ENCODE data around the gene BBS9. TPM values are rescaled to one million over a fixed set of nuclear protein-coding genes. Genes with fewer than 3 reads are reported as not detected.

Gene BBS9
- total RNA-seq, 2 donors from 2014 or later: 14.2 to 23.6 TPM

DNA sequence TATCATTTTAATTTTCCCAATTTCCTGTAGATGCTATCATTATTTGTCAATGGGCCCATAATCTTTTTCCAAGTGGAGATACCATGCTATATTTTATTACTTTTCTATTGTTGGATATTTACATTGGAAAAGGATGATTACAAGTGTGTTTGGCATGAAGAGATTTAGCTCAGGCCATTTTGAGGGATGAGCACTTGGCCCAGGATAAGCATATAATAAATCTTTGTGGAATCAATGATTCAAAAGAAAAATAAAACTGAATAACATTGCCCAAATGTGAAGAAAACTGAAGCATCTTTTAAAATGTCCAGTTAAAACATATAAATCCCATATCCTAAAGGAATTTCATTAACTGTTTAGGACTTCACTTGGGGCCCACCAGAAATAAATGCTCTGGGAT lies 515.1 kb downstream of the BBS9 start:
- H3K4me3 ChIP-seq: no peak overlapping the region
- H3K27ac ChIP-seq: no peak overlapping the region
- no peak for ATAC-seq
- H3K36me3 ChIP-seq (replicated peaks in 1 of 2; ENCODE audit: insufficient read depth in 1 of 2, low read depth in 2 of 2): no peaks in the 10 kb centered on the region
- no peak for TF ChIP-seq POLR2A (IDR thresholded peaks at IDR 0.05)
- TF ChIP-seq, protein P1, sequence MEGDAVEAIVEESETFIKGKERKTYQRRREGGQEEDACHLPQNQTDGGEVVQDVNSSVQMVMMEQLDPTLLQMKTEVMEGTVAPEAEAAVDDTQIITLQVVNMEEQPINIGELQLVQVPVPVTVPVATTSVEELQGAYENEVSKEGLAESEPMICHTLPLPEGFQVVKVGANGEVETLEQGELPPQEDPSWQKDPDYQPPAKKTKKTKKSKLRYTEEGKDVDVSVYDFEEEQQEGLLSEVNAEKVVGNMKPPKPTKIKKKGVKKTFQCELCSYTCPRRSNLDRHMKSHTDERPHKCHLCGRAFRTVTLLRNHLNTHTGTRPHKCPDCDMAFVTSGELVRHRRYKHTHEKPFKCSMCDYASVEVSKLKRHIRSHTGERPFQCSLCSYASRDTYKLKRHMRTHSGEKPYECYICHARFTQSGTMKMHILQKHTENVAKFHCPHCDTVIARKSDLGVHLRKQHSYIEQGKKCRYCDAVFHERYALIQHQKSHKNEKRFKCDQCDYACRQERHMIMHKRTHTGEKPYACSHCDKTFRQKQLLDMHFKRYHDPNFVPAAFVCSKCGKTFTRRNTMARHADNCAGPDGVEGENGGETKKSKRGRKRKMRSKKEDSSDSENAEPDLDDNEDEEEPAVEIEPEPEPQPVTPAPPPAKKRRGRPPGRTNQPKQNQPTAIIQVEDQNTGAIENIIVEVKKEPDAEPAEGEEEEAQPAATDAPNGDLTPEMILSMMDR (IDR thresholded peaks at IDR 0.05): no peak
- H3K27me3 ChIP-seq: no peaks in the 10 kb centered on the region
- H3K9me3 ChIP-seq: no peaks in the 10 kb centered on the region
- DNase-seq: no peak
- intact Hi-C loops (cut with DNase I): no loop called here
- no peaks in the 10 kb centered on the region for H3K4me1 ChIP-seq

DNA sequence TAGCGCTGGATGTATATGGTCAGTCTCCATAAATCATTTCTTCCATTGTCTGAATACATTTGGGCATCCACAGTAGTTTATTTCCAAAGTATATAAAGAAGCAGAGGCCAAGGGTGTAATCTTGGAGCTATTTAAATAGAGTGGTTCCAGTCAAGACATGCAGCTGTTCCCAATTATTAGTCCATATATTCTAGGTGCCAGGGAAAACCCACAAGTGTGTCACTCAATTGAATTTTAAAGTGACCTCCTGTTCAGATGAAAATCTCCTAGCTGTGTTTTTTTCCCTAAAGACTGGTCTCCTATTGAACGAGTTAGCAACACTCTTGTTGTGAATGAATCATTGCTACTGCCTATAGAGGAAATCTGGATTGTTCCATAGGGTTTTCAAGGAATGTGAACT lies 515.7 kb downstream of the BBS9 start:
- Histone ChIP-seq H3K27me3 (no peaks in the 10 kb centered on the region), H3K27ac (no peak overlapping the region), H3K4me1 (no peaks in the 10 kb centered on the region), H3K9me3 (no peaks in the 10 kb centered on the region), H3K36me3 (replicated peaks in 1 of 2; ENCODE audit: insufficient read depth in 1 of 2, low read depth in 2 of 2) (no peaks in the 10 kb centered on the region), H3K4me3 (no peak overlapping the region)
- DNase-seq (no peak), ATAC-seq (no peak)
- TF ChIP-seq, protein P1 (IDR thresholded peaks at IDR 0.05): no peak
- TF ChIP-seq POLR2A (IDR thresholded peaks at IDR 0.05): no peak
- 78 to 88% methylated on average over 2 of the region's 2 CpGs for WGBS, 2 donors
- intact Hi-C loops (cut with DNase I): no loop called here

DNA sequence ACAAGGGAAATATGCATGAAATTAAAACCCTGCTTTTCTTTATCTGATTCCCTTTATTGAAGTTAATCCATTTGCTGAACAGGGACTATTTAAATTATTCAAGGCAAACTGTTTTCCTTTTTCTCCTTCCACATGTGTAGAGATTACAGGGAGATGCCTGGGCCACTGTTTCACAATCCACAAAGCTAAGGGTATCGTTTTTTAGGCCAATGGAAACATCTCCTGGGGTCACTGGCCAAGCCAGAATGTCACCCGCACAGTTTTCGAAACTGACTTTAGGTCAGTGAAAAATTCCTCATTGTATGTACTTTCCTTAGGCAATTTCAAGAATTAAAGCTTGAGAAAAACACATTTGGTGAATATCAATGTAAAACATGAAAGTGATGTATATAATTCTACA lies 516.8 kb downstream of the BBS9 start:
- H3K36me3 ChIP-seq (replicated peaks in 1 of 2; ENCODE audit: insufficient read depth in 1 of 2, low read depth in 2 of 2): no peaks in the 10 kb centered on the region
- WGBS, 2 donors: 77 to 82% methylated on average over 3 of the region's 3 CpGs
- DNase-seq: no peak
- no peaks in the 10 kb centered on the region for H3K4me1 ChIP-seq
- TF ChIP-seq, protein P1 (IDR thresholded peaks at IDR 0.05): no peak
- TF ChIP-seq POLR2A (IDR thresholded peaks at IDR 0.05): no peak
- intact Hi-C loops (cut with DNase I): no loop called here
- ATAC-seq: no peak
- H3K9me3 ChIP-seq: no peaks in the 10 kb centered on the region
- no peak overlapping the region for H3K27ac ChIP-seq
- no peak overlapping the region for H3K4me3 ChIP-seq
- H3K27me3 ChIP-seq: no peaks in the 10 kb centered on the region

DNA sequence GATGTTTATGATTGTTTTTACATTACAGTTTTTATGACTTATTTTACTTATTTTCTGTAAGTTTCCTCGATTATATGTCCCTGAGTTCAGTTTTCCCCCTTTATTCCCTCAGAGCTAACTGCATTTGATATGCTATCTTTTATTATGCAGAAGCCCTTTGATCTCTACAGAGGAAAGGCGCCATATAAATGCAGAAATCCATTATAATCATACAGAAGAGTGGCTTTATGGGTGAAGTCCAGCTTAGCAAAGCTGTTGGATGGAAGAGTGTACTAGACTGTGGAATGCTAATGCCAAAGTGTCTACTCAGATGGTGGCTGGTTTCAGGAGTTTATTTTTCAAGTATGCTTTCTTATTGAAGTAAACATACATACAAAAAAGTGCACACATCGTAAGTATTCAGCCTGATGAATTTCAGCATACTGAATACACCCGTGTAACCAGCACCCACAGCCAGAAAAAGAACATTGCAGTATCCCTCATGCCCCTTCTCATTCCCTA lies 517.6 kb downstream of the BBS9 start:
- intact Hi-C loops (cut with DNase I): no loop called here
- no peak overlapping the region for H3K4me3 ChIP-seq
- 88 to 89% methylated on average over 4 of the region's 4 CpGs for WGBS, 2 donors
- ATAC-seq (no peak), DNase-seq (no peak)
- TF ChIP-seq, protein P1 (IDR thresholded peaks at IDR 0.05): no peak
- no peak for TF ChIP-seq POLR2A (IDR thresholded peaks at IDR 0.05)
- H3K4me1 ChIP-seq: no peaks in the 10 kb centered on the region
- no peak overlapping the region for H3K27ac ChIP-seq
- no peaks in the 10 kb centered on the region for H3K27me3 ChIP-seq
- no peaks in the 10 kb centered on the region for H3K9me3 ChIP-seq
- H3K36me3 ChIP-seq (replicated peaks in 1 of 2; ENCODE audit: insufficient read depth in 1 of 2, low read depth in 2 of 2): no peaks in the 10 kb centered on the region
